Stimulated activated CD4-positive, alpha-beta T cell treated with anti-CD3 and anti-CD28 coated beads, TNF-alpha, amount 100 ng/mL, for 1 hour (primary cell): Measurements from ENCODE around the gene LHX8.

Experiments
- DNase-seq, 3 donors: peaks; one replicate each; pipeline ENCODE4 v3.0.0-alpha.2; 2020; ENCODE audit warnings: low read depth in 3 of 3, low spot score in 1 of 3

LHX8 gene

GRCh38 chr1:75203415-75204277 lies 69.5 kb downstream of the LHX8 start:
- no peak for DNase-seq

- no peak for DNase-seq
These were observed 74.7 kb downstream of the LHX8 start for GRCh38 chr1:75208862-75209261.
